Measurements from ENCODE around the gene FBXO38.

FBXO38 gene

DNA sequence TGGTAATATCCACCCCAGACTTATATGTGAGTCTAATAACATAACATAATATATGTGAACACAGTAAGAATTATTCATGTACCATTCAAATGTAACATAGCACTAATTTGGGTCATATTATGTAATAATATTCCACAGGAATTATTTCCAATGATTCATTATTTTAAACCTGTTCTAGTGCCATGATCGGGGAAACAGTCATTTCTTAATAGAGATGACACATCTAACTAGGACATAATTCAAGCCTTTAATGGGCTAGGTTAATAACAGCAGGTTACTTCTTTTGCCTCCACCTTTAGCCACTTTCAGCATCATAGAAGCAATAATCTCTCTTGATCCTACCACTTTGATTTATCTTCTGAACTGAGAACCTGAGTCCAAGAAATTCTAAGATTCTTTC is 36.1 kb upstream of the FBXO38 start:
- TF ChIP-seq, protein P1, sequence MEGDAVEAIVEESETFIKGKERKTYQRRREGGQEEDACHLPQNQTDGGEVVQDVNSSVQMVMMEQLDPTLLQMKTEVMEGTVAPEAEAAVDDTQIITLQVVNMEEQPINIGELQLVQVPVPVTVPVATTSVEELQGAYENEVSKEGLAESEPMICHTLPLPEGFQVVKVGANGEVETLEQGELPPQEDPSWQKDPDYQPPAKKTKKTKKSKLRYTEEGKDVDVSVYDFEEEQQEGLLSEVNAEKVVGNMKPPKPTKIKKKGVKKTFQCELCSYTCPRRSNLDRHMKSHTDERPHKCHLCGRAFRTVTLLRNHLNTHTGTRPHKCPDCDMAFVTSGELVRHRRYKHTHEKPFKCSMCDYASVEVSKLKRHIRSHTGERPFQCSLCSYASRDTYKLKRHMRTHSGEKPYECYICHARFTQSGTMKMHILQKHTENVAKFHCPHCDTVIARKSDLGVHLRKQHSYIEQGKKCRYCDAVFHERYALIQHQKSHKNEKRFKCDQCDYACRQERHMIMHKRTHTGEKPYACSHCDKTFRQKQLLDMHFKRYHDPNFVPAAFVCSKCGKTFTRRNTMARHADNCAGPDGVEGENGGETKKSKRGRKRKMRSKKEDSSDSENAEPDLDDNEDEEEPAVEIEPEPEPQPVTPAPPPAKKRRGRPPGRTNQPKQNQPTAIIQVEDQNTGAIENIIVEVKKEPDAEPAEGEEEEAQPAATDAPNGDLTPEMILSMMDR (IDR thresholded peaks at IDR 0.05; ENCODE audit: low read depth, low read length) = no peak
- DNase-seq (ENCODE audit: extremely low read depth, low read depth) = no peak

DNA sequence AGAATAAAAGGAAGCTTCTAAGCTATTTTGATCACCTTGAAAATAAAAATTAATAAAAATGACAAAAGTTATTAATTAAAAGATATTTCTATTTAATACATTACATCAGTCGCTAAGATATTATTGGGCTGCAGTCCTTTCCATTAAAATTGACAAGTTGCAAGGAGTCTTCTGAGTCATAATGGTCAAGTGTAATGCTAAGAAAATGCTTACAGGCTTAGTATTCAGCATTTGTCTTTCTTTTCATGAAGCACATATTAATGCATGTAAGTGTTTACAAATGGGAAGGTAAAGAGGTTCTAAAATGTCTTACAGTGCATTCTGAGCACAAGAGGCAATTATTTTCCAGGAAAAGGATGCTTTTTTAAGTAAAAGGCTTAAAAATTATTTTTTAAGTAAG is 31.1 kb upstream of the FBXO38 start:
- DNase-seq (ENCODE audit: extremely low read depth, low read depth) = no peak
- TF ChIP-seq, protein P1 (IDR thresholded peaks at IDR 0.05; ENCODE audit: low read depth, low read length) = no peak

DNA sequence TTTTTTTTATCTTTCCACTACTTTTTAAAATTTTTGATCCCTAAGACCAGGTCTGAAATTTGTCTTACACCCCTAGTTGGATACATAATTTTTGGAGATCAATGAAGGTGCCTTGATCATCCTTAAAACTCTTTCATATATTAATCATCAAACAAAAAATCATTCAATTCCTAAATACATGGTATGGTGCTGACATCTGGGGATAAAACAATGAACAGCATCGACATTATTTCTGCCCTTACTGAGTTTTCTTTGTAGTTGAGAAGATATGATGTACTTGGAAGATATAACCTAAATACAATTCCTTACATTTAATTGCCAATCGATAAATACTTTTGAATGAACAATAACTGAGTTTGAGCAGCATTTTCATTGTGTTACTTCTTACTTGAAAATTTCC is 30.1 kb upstream of the FBXO38 start:
- no peak for DNase-seq (ENCODE audit: extremely low read depth, low read depth)
- TF ChIP-seq, protein P1 (IDR thresholded peaks at IDR 0.05; ENCODE audit: low read depth, low read length) = no peak

DNA sequence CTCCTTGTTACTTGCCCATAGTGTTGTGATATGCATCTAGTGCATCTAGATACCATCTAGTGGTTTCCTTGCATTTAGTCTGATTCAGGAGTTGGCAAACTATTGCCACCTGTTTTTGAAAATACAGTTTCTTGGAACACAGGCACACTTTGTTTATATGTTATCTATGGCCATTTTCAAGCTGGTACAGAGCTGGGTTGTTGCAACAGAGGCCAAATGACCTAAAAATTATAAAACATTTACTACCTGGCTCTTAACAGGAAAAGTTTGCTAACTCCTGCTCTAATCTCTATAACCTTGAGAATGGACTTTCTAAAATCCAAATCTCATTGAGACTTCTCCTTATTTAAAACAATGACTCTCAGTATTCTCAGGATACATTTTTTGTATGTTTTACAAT is 19.4 kb upstream of the FBXO38 start:
- TF ChIP-seq, protein P1 (IDR thresholded peaks at IDR 0.05; ENCODE audit: low read depth, low read length) = no peak
- no peak for DNase-seq (ENCODE audit: extremely low read depth, low read depth)

DNA sequence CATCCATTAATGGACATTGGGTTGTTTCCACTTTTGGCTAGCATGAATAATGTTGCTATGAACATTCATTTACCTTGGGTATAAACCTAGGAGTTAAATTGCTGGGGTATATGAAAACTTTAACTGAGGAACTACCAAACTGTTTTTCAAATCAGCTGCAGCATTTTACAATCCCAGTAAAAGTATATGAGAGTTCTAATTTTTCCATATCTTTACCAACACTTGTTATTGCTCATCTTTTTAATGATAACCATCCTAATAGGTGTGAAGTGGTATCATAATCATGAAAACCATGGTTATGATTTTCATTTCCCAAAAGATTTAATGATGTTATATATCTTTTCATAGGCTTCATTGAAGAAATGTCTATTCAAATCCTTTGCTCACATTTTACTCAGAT is 15.5 kb upstream of the FBXO38 start:
- no peak for DNase-seq (ENCODE audit: extremely low read depth, low read depth)

DNA sequence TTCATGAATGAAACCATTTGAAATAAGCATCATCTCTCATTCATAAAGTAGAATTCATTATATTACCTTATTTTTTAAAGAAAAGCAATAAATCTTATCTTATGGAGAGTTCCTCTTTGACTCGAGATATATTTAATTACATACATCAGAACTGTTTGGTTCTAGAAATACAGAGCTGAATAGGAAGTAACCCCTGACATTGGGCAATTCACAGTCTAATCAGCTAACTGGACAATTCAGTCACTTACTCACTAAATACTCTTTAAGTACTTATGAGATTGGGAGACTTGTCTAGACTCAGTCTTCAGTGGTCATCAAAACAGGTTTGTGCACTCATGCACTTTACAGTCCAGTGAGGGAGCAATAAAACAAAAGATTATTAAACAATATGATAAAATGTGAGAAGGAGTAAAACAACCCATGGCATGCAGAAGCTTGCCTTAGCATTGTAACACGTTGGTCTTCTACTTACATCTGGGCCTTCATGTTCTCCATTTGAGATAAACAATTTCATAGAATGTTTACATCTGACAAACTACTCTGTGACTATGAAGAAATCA is 11.5 kb upstream of the FBXO38 start:
- TF ChIP-seq, protein P1 (IDR thresholded peaks at IDR 0.05; ENCODE audit: low read depth, low read length) = no peak
- DNase-seq (ENCODE audit: extremely low read depth, low read depth) = no peak

More for the DNA sequence above, 15.5 kb upstream of the FBXO38 start:
- TF ChIP-seq, protein P1 (IDR thresholded peaks at IDR 0.05; ENCODE audit: low read depth, low read length) = no peak

DNA sequence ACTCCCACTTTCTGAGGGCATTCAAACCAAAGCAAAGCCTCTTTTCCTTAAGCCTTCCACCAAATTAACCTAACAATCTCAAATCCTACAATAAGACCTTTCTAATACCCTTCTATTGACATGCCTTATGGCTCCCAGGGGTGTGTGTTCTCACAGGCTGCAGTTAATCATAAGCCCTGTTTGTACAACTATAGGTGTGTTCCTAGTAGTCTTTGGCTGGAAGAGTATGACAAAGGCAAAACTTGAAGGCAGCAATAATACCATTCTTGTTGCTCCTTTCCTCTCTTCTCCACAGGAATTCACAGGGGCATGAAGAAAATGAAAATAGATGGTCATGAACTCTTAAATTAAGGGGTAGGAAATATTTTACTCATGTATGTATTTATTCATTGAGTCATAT is 10.9 kb upstream of the FBXO38 start:
- TF ChIP-seq, protein P1 (IDR thresholded peaks at IDR 0.05; ENCODE audit: low read depth, low read length) = no peak
- no peak for DNase-seq (ENCODE audit: extremely low read depth, low read depth)

Data from AG09319 (cell line).